GM18517 (cell line): ENCODE measurements around the gene IDI1.
"Not testable (repeated sequence)": the region's sequence is repeated elsewhere in the genome, so short reads cannot be mapped to it uniquely, and the experiment has no call there.

Experiments
- ATAC-seq: cut with Tn5 transposase; IDR thresholded peaks from one replicate; pipeline ENCODE4 v1.9.1; 2021; ENCODE audit warnings: mild to moderate bottlenecking, moderate library complexity; ENCODE audit not compliant: unreplicated experiment

The IDI1 gene

GRCh38 chr10:1064964-1065247 lies 16.0 kb upstream of the IDI1 start:
- ATAC-seq: no peak

DNA sequence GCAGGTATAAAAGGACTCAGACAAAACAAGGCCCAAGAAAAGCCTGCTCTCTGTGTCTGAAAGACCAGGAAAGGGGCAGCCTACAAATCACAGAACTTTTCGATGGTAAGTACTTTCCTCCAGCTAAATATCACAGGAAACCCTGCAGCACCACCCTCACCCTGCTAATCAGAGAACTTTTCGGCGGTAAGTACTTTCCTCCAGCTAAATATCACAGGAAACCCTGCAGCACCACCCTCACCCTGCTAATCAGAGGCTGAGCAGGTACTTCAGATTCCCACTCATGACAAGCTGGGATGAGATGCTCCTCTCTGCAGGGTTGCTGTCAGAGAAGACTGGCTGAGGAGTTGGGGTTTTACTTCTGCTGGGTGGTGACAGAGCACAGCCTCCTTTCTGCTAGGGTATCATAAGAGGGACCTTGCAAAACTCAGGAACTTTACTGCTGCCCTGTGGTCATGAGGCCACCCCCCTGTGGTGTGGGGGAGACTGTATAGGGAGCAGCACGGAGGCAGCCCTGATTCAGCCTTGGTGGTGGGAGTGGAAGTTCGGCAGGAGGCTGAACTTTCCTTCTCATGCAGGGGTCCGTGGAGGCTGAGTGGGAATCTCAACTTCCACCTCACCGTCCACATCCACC lies 14.4 kb upstream of the IDI1 start:
- ATAC-seq: no peak

DNA sequence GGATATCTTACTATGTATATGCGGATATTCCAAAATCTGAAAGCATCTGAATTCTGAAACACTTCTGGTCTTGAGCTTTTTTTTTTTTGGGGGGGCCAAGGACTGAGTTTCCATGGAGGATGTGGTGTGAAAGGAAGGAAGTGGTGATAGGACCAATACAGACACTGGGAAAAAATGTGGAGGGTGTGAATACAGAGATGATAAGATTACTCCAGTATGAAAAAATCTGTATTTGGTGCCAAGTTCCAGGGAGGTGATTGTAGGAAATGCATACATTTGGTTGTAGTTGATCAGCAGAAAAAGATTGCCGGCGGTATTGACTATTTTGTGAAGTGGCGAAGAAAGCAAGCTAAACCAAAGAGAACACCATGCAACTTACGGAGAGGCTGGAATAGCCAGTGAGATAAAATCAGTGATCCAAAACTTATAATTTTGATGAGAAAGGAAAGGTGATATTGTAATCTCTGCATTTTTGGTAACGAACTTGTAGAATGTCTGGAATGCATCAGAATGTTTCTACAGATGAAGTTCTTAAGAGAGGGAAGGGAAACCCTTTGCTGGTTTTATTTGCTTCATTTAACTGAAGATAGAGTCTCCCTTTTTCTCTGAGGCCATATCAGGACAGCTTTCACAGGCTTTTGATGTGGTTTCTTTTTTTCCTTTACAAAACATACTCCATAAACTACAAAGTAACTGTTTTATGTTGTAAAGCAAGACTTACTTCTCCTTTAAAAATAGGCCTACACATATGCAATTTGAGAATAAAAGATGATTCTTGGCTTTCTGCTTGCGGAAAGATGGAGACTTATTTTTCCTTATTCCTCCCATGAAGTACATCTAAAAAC lies 13.2 kb upstream of the IDI1 start:
- ATAC-seq: no peak

GRCh38 chr10:1059902-1060301 lies 11.0 kb upstream of the IDI1 start:
- no peak for ATAC-seq

DNA sequence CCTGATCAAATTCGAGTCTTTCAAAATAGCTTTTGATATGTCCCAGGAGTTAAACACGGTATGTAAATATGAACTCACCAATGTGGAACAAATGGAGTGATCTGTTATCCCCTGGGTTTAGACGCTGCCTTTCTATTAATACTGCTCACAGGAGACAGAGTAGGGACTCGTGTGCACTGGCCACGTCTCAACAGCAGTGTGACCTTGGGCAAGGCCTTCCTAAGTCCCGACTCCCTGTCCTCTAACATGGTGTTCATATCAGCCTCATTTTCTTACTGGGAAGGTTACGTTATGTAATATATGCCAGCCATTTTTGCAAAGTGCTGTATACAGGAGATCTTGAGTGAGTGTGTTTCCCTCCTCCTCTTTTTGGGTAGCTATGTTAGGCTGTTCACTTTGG lies 9.1 kb upstream of the IDI1 start:
- no peak for ATAC-seq

DNA sequence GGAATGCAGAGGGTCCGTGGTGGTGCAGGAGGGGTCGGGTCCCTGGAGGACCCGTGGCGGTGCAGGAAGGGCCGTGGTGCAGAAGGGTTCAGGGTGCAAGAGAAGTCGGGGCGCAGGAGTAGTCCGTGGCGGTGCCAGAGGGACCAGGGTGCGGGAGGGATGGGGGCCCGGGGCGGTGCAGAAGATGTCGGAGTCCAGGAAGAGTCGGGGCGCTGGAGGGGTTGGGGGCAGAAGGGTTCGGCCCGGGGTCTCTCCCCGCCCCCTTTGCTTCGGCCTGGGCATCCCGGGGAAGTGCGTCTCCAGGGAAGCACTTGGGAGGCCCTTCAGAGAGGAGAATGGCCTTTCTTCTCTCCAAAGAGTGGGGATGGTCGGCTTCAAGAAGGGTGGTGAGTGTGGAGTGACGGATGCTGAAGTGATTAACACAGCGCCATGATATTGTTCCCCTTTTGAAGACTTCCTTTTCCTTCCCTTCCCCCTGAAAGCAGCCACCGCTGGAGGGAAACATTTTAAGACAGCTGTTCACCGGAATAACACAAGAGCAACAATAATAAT lies 8.3 kb upstream of the IDI1 start:
- ATAC-seq: no peak

DNA sequence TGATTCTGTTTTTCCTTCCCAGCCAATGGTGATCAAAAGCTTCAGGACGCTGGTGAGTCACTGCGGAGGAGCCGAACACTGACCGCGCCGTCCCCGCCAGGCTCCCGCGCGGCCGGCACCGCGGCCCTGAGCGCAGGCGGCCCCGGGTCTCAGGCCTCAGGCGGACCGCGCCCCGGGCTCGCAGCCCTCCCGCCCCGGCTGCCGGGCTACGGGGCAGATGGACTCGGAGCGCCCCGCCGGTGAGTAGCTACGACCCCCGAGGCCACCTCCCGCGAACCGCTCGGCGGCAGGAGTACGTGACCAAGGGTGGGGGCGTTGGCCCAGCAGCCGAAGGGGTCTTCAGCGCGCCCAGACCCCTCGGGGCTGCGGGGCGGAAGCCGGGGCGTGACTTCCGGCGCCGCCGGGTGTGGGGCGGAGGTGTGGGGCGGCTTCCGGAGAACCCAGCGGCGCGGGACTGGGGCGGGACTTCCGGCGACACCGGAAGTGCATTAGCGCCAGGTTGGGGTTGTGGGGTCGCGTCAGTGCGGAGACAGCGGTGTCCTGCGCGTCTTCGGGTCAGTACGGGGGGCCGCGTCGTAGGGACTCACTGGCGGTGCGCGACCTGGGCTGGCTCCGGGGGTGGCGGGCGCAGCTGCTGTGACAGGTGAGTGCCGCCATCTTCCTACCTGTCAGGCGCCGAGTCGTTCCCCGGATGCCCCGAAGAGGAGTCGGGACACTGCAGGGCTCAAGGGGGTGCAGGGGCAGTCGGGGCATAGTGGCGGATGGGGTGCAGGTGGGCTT lies 7.6 kb upstream of the IDI1 start, which contains the start of gene WDR37:
Gene WDR37 (plus strand): TSS at position 60 of the 780 bp plus-strand sequence. CDS start 15,771 bp downstream, outside the sequence.
- peak; percentile 82 for ATAC-seq

DNA sequence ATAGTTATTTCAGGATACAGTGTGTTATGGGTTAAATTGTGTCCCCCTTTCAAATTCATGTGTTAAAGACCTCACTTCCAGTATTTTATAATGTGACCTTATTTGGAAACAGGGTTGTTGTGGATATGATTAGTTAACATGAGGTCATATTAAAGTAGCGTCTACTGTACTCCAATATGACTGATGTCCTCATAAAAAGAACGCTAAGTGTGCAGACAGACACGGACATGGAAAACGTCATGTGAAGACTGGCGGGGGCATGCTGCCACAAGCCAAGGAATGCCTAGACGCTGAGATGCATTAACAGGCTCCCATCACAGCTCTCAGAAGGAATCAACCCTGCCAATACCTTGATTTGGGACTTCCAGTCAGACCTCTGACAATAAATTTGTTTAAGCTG lies 5.8 kb upstream of the IDI1 start:
- no peak for ATAC-seq

GRCh38 chr10:1050554-1050953 lies 1.6 kb upstream of the IDI1 start:
- no peak for ATAC-seq

DNA sequence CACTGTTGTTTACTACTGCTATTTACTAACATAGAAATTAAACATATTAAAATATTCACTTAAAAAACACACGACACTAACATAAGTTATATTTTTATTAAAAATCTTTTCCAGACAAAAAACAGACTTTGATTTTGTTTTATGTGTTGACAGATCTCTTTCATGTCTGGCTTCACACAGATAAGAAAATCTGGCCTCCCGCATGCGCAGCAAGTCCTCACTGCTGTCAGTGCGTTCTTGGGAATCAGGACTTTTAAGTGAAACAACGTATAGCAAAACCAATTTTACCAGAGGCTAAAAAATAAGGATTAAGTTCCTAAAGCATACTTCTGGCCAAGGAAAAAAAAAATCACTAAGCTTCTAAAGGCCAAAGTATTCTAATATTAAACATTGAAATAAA lies 1.2 kb upstream of the IDI1 start:
- no peak for ATAC-seq

GRCh38 chr10:1049425-1049958 lies 573 bp upstream of the IDI1 start:
- no peak for ATAC-seq

DNA sequence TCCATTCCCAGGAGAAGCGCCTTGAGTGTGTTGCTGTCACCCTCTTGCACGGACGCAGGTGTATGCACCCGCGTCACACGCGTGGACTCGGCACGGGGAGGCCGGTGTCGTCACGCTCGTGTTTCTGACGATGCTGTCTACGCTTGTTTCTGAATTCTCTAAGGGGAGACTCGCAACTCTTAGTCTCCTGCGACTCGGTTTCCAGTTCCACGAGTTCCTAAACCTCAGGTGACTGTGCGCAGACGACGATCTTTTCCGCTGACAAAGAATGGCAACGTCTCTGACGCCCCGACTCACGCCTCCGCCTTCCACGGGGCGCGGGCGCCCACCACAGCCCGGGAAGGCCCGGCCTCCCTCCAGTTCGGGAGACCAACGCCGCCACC lies 579 bp downstream of the IDI1 start:
- no peak for ATAC-seq

DNA sequence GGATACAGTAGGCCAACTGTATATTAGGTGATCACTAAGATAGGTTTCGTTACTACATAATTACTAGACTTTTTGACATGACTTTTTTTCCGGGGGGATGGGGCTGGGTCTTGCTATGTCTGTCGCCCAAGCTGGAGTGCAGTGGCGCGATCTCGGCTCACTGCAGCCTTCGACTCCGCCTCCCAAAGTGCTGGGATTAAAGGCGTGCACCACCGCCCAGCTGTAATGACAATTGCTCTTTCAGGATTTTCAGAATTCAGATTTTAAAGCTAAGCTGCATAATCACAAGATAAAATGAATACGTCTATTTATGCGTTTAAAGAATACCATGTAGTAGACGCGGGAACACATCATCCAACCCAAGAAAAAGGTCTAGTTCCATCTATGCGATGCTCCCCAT lies 982 bp downstream of the IDI1 start:
- no peak for ATAC-seq

DNA sequence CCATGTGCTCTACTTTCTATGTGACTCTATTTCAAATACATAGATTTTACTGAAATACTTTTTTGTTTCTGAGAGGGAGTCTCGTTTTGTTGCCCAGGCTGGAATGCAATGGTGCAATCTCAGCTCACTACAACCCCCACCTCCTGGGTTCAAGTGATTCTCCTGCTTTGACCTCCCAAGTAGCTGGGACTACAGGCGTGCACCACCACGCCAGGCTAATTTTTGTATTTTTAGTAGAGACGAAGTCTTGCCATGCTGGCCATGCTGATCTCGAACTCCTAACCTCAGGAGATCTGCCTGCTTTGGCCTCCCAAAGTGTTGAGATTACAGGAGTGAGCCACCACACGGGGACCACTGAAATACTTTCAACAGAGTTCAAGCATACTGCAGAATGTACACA lies 3.5 kb downstream of the IDI1 start:
- no peak for ATAC-seq

DNA sequence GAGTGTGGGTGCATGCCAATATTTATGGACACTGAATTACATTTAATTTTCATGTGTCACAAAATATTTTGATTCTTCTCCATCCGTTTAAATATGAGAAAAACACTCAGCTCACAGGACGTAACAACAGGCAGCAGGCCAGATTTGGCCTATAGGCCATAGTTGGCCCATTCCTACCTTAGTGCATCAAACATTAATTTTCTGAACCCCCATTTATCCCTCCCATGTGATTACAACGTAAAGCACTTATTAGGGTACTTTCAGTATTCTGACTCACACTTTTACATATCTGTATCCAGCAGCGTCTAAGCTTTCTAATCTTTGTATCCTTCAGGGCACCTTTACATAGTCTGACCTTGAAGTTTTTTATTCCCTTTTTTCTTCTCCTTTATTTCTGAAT lies 4.0 kb downstream of the IDI1 start:
- no peak for ATAC-seq

DNA sequence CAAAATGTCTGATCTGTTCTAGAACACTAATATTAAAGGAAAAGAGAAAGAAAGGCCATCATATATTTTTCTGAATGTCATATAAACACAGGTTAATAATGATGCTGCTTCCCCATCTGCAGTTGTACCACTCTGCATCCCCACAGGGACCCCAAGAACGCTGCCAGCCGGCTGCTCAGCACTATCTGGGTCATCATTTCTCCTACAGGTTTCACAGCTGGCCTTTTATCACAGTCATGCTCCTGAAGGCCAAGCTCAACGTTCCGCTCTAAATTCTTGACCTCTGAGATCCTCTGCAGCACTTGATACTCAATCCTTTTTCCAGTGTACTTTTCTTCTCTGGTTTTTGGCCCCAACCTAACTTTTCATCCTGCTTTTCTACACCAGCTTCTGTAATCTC lies 4.8 kb downstream of the IDI1 start:
- ATAC-seq: no peak

DNA sequence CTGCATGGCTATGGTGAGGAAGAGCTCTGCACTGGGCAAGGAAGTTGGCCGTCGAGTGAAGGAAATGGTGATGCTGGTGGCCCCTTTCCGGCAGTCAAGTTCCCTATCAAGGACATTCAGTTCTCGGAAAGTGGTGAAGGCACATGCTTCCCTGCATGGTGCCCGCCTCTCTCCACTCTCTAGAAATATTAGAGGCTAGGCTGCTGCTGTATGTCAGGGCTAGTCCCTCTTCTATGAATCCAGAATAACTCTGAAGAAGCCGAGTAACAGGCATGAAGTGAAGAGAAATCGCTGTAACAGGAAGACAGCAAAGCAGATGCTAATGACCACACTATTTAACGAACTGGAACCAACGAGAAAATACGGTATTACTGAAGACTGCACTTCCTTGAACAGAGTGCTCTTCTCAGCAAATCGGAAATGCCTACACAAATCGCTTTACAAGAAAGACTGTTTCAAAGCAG lies 5.4 kb downstream of the IDI1 start:
- ATAC-seq: peak; percentile 55

DNA sequence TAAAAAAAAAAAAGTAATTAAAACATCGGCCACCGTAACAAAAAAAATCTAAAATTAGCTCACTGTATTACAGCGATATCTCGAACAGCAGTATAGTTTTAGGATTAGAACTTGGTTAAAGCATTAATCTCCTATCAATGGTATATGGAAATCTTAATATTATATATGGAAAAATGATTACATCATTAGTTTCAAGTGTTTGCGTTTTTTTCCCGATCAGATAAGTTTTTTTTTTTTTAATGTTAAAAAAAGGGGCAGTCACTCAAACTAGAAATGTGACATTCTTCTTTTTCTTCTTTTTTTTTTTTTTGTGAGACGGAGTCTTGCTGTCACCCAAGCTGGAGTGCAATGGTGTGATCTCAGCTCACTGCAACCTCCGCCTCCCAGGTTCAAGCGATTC lies 7.4 kb downstream of the IDI1 start:
- no peak for ATAC-seq

- no peak for ATAC-seq
These were observed 8.8 kb downstream of the IDI1 start for GRCh38 chr10:1040133-1040532.

DNA sequence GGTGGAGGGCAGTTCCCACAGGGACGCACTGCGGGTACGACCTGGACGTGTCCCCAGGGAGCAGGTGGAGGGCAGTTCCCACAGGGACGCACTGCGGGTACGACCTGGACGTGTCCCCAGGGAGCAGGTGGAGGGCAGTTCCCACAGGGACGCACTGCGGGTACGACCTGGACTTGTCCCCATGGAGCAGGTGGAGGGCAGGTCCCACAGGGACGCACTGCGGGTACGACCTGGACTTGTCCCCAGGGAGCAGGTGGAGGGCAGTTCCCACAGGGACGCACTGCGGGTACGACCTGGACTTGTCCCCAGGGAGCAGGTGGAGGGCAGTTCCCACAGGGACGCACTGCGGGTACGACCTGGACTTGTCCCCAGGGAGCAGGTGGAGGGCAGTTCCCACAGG lies 10.2 kb downstream of the IDI1 start:
- not testable (repeated sequence) for ATAC-seq

- no peak for ATAC-seq
These were observed 11.8 kb downstream of the IDI1 start for GRCh38 chr10:1037098-1037497.
